Activated T-cell treated with anti-CD3 and anti-CD28 coated beads, Interleukin-2, amount 50 U/mL, for 4 hours (primary cell): ENCODE results near the gene CD164. TPM values are rescaled to one million over a fixed set of nuclear protein-coding genes. Genes with fewer than 3 reads are reported as not detected.
"Not testable (repeated sequence)": the region's sequence is repeated elsewhere in the genome, so short reads cannot be mapped to it uniquely, and the experiment has no call there.

Experiments used
- ATAC-seq, 2 donors: fragments of 200-7000 bp; cut with Tn5 transposase; one replicate each; pipeline ENCODE4 v1.10.0; 2021
- DNase-seq: peaks from one replicate; pipeline ENCODE4 v3.0.0-alpha.2; 2020
- H3K27me3 Mint-ChIP-seq: one replicate; pipeline ENCODE4 v1.8.0; 2021; ENCODE audit warnings: low read depth, mixed read lengths
- H3K36me3 Mint-ChIP-seq: one replicate; pipeline ENCODE4 v1.8.0; 2022; ENCODE audit warnings: mixed read lengths; ENCODE audit not compliant: insufficient read depth
- H3K4me1 Mint-ChIP-seq: one replicate; pipeline ENCODE4 v1.8.0; 2021; ENCODE audit warnings: low read depth, mixed read lengths
- H3K4me3 Mint-ChIP-seq: one replicate; pipeline ENCODE4 v1.8.0; 2021; ENCODE audit warnings: mild to moderate bottlenecking, moderate library complexity, mixed read lengths
- H3K9me3 Mint-ChIP-seq: one replicate; pipeline ENCODE4 v1.8.0; 2021; ENCODE audit warnings: mixed read lengths
- total RNA-seq, 3 donors: library from RNA; stranded (reverse); gene quantifications; one replicate each; pipeline ENCODE4 v1.2.1, GENCODE V29; 2021

Gene CD164
- total RNA-seq, 3 donors from 2014 or later = 236 to 295 (median 239) TPM

DNA sequence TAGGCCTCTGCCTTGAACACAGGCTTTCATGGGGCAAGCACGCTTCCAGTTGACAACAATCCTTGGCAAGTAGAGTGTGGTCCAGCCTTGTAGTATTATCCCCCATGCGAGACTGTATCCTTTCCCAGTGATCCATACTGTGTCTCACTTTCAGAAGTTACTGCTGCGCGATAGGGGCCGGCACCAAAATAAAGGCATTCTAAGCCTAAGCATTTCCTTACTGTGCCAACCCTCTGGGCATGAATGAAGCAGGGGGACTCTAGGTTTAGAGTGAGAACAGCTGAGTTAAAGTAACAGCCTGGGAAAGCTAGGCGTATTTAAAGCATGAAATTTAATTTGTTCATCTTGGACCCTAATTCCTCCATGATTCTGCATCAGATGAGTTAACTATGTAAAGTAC is 39.4 kb downstream of the CD164 start:
- Mint-ChIP-seq H3K4me1 (no peaks in the 10 kb centered on the region), H3K9me3 (no peaks in the 10 kb centered on the region), H3K4me3 (no peak overlapping the region), H3K36me3 (peaks cover 4% of the 10 kb centered on the region), H3K27me3 (no peaks in the 10 kb centered on the region)
- no peak for ATAC-seq
- DNase-seq = no peak

DNA sequence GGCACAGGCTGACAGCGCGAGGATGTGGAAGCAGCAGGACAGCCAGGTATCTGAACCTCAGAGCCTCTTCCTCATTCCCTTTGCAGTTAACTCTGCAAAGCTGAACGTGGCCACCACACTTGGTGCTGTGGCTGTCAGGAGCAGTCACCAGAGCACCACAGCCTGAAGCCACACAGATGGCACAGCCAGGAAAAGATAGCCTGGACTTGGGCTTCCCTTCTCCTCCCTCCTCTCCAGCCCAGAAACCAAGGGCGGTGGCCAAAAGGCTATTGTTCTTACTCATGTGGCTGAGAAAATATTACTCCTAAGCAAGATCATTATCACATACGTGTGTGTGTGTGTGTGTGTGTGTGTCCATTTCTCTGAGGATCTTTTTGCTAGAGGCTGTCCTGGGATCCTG is 39.8 kb downstream of the CD164 start:
- H3K4me1 Mint-ChIP-seq = no peaks in the 10 kb centered on the region
- no peak overlapping the region for H3K4me3 Mint-ChIP-seq
- H3K9me3 Mint-ChIP-seq = no peaks in the 10 kb centered on the region
- ATAC-seq (no peak), DNase-seq (no peak)
- peaks cover 4% of the 10 kb centered on the region for H3K36me3 Mint-ChIP-seq
- H3K27me3 Mint-ChIP-seq = no peaks in the 10 kb centered on the region

DNA sequence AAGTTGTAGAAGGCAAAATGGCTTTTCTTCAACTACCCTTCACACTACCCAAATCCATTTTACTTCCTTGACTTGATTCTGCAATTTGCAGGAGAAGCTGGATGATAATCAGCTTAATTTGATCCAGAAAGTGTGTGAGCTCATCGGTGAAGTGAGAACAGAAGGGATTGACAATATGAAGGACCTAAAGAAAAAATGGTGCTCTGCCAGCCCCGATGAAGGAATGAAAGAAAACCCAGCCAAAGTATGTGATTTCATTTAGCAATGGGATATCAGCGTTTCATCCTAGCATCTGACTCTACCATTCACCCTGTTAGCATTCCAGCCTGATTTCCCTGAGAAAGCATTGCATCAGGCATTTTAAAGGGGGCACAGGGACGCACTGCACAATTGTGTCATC is 41.5 kb downstream of the CD164 start:
- Mint-ChIP-seq H3K4me1 (no peaks in the 10 kb centered on the region), H3K27me3 (no peaks in the 10 kb centered on the region), H3K36me3 (peaks cover 5% of the 10 kb centered on the region), H3K4me3 (no peak overlapping the region), H3K9me3 (no peaks in the 10 kb centered on the region)
- no peak for ATAC-seq
- DNase-seq = no peak

DNA sequence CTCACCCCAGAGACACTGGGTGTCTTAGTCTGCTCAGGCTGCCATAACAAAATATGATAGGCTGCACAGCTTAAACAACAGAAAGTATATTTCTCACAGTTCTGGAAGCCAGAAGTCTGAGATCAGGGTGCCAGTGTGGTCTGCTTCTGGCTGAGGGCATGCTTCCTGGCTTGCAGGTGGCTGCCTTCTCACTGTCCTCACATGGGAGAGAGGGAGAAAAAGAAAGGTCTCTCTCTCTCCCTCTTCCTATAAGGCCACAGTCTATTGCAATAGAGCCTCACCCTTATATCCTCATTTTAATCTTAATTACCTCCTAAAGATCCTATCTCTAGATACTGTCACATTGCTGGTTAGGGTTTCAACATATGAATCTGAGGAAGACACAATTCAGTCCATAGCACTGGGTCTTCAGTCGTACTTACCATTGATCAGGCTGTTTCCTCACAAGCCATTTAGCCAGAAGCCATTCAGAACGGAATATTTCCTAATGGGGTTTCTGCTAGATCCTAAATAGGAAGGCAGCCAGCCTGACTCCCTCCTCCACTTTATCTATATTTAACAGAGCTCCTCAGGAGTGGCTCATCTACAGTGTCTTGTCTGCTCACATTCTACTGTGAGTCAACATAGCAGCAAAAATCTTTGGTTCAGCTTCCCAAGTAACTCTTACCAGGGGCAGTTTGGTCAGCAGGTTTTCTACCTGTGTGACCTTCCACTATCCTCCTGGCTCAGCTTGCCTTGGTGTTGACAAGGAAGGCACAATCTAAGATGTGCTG is 42.2 kb downstream of the CD164 start:
- H3K4me1 Mint-ChIP-seq = no peaks in the 10 kb centered on the region
- no peak overlapping the region for H3K4me3 Mint-ChIP-seq
- H3K27me3 Mint-ChIP-seq = no peaks in the 10 kb centered on the region
- no peak for ATAC-seq
- H3K9me3 Mint-ChIP-seq = no peaks in the 10 kb centered on the region
- peaks cover 5% of the 10 kb centered on the region for H3K36me3 Mint-ChIP-seq
- no peak for DNase-seq

DNA sequence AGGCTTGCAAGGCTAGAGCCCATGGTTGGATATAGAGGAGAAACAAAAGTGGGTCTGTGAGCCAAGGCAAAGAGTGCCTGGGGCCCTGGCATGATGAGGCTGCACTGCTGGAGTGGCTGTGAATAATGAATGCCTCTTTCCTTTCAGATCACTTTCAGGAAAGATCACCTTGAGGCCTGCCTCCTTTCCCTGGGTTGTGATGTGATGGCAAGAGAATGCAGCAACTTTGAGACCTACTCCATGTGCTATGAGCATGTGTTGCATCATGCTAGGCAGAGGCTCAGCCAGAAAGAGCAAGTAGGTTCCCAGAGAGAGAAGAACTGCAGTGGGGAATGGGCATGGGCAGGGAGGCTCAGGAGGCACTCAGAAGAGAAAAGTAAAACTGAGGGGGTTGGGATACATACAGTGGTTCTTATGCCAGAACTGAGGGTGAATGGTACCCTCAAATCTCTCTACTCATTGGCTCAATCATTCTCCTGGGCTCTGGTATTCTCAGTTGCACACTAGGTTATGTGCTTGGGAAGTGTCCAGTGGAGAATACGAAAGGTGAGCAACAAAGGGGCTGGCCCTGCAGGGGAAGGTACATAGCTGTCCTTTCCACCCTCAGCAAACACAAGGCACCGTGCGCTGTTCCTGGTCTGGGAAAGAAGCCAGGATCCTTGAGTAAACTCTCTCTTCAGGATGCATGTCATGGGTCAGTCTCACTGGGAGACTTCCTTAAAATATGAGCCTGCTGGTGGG is 45.9 kb downstream of the CD164 start:
- H3K4me1 Mint-ChIP-seq = no peaks in the 10 kb centered on the region
- H3K27me3 Mint-ChIP-seq = no peaks in the 10 kb centered on the region
- ATAC-seq = no peak
- DNase-seq = no peak
- H3K4me3 Mint-ChIP-seq = no peak overlapping the region
- no peaks in the 10 kb centered on the region for H3K9me3 Mint-ChIP-seq
- H3K36me3 Mint-ChIP-seq = peaks cover 5% of the 10 kb centered on the region

DNA sequence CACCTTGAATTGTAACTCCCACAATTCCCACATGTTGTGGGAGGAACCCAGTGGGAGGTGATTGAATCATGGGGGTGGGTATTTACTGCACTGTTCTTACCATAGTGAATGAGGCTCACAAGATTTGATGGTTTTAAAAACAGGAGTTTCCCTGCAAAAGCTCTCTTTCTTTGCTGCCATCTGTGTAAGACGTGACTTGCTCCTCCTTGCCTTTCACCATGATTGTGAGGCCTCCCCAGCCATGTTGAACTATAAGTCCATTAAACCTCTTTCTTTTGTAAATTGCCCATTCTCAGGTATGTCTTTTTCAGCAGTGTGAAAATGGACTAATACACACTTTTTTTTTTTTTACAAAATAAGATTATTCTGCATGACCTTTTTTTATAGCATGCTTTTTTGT is 48.4 kb downstream of the CD164 start:
- not testable (repeated sequence) for DNase-seq, H3K36me3 Mint-ChIP-seq, H3K9me3 Mint-ChIP-seq, ATAC-seq, H3K4me3 Mint-ChIP-seq, H3K4me1 Mint-ChIP-seq, H3K27me3 Mint-ChIP-seq

DNA sequence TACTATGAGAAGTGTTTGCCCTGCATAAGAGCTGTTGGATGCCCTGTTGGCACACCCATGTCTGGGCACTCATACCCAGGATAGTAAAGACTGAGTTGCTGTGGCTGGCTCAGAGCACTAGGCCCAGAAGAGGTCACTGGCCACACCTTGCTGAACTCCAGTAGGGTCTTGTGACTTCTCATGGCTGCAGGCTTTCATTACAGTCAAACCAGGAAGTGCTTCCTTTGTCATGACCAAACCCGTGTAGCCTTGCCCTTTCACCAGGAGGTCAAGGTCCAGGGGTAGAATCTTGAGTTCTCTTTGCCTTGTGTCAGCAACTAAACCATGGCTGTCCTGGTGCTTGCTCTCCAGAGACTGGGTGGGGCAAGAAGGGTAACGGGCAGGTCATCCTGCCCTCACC is 49.5 kb downstream of the CD164 start:
- no peaks in the 10 kb centered on the region for H3K27me3 Mint-ChIP-seq
- H3K4me3 Mint-ChIP-seq = no peak overlapping the region
- H3K4me1 Mint-ChIP-seq = peaks cover 3% of the 10 kb centered on the region
- ATAC-seq (no peak), DNase-seq (no peak)
- H3K9me3 Mint-ChIP-seq = no peaks in the 10 kb centered on the region
- H3K36me3 Mint-ChIP-seq = peaks cover 2% of the 10 kb centered on the region

DNA sequence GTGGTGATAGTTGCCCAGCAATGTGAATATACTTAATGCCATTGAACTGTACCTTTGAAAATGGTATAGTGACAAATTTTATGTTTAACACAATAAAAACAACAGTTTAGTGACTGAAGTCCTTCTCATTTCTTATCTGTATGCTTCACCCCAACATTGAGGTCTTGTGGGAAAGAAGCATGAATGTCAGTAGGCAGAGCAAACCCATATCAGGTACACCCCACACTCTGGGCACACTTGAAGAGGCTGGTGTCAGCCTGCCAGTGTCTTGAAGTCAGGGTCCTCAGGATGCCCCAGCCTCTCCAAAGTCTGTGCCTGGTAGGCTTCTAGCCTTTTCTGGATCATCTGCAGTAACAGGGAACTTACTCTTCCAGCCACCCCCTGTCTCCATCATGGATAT is 51.2 kb downstream of the CD164 start:
- DNase-seq (no peak), ATAC-seq (no peak)
- H3K4me1 Mint-ChIP-seq = peaks cover 3% of the 10 kb centered on the region
- H3K27me3 Mint-ChIP-seq = no peaks in the 10 kb centered on the region
- no peak overlapping the region for H3K4me3 Mint-ChIP-seq
- no peaks in the 10 kb centered on the region for H3K9me3 Mint-ChIP-seq
- no peaks in the 10 kb centered on the region for H3K36me3 Mint-ChIP-seq

DNA sequence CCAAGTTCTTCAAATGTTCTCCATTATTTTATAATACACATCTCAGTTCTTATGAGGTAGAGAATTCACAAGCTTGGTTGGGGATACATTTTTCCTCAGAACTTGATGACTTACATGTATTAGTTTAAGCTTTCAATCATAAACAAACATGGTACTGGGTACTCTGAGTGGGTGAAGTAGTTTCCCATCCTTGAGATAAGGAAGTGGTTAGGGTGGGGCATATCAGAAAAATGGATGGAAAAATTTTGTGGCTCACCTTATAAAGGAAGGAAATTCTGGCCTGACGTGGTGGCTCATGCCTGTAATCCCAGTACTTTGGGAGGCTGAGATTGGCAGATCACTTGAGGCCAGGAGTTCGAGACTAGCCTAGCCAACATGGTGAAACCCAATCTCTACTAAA is 52.0 kb downstream of the CD164 start:
- ATAC-seq = no peak
- Mint-ChIP-seq H3K36me3 (no peaks in the 10 kb centered on the region), H3K9me3 (no peaks in the 10 kb centered on the region), H3K27me3 (no peaks in the 10 kb centered on the region), H3K4me3 (no peak overlapping the region), H3K4me1 (peaks cover 3% of the 10 kb centered on the region)
- no peak for DNase-seq

DNA sequence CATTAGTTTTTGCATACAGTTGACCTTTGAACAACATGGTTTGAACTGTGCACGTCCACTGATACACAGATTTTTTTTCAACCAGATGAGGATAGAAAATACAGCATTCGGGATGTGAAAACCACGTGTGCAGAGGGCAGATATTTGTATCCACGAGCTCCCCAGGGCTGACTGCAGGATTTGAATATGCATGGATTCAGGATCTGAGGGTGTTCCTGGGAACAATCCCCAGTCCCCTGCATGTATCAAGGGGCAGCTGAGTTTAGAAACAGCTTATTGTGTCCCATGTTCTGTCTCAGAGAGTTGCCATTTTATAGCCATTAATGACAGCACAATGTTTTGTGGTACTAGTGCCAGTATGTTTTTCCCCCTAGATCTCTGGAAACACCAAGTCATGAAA is 53.6 kb downstream of the CD164 start:
- Mint-ChIP-seq H3K36me3 (no peaks in the 10 kb centered on the region), H3K4me3 (no peak overlapping the region), H3K27me3 (no peaks in the 10 kb centered on the region), H3K4me1 (peaks cover 3% of the 10 kb centered on the region), H3K9me3 (no peaks in the 10 kb centered on the region)
- DNase-seq (no peak), ATAC-seq (no peak)

DNA sequence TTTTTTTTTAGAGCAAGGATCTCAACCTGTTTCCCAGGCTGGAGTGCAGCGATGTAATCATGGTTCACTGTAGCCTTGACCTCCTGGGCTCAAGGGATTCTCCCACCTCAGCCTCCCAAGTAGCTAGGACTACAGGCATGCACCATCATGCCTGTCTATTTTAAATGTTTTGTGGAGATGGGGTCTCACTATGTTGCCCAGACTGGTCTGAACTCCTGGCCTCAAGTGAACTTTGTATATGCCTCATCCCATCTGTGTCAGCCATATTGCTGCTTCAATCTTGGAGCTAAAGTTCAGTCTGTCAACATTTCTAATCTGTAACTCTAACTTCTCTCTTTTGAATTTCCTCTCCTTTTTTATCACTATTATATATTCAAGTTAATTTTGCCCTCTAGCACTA is 54.3 kb downstream of the CD164 start:
- Mint-ChIP-seq H3K4me1 (peaks cover 7% of the 10 kb centered on the region), H3K36me3 (no peaks in the 10 kb centered on the region), H3K9me3 (no peaks in the 10 kb centered on the region), H3K4me3 (no peak overlapping the region), H3K27me3 (no peaks in the 10 kb centered on the region)
- DNase-seq (no peak), ATAC-seq (no peak)

DNA sequence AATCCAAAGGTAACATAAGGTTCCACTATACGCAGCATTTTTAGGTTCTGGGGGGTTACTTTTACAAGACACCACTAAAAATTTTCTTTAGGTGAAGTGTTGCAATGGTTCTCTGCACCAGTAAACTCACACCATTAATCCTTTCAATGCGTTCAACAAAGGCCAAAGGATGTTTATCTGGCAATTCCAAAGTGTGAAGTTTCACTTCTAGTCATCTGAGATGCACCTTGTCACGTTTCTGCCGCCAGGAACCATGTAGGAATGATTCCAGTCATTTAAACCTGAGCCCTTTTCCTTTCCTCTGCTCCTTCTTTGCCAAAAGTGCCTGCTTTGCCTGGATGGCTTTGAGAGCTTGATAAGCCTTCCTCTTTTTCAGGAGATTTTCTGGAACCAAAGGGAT is 54.8 kb downstream of the CD164 start:
- H3K9me3 Mint-ChIP-seq = no peaks in the 10 kb centered on the region
- no peak overlapping the region for H3K4me3 Mint-ChIP-seq
- H3K36me3 Mint-ChIP-seq = no peaks in the 10 kb centered on the region
- DNase-seq = no peak
- no peak for ATAC-seq
- H3K4me1 Mint-ChIP-seq = peaks cover 11% of the 10 kb centered on the region
- no peaks in the 10 kb centered on the region for H3K27me3 Mint-ChIP-seq

DNA sequence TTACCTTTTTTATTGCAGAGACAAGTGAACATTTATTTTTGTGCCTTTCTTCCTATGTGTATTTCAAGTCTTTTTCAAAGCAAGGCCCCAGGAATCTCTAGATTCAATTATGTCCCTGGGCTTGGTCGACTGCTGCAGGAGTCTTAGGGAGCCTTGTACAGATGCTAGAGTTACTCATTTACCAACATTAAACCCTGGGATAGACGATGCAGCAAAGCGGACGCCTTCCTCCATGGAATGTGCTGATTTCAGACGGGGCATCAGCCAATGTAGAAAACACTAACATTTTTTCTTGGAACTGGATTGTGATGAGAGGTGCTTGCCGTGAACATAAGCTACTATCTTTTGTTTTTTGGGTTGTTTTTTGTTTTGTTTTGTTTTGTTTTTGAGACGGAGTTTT is 55.9 kb downstream of the CD164 start:
- no peak for ATAC-seq
- no peaks in the 10 kb centered on the region for H3K36me3 Mint-ChIP-seq
- no peaks in the 10 kb centered on the region for H3K27me3 Mint-ChIP-seq
- no peak for DNase-seq
- no peak overlapping the region for H3K4me3 Mint-ChIP-seq
- H3K9me3 Mint-ChIP-seq = no peaks in the 10 kb centered on the region
- peaks cover 13% of the 10 kb centered on the region for H3K4me1 Mint-ChIP-seq

DNA sequence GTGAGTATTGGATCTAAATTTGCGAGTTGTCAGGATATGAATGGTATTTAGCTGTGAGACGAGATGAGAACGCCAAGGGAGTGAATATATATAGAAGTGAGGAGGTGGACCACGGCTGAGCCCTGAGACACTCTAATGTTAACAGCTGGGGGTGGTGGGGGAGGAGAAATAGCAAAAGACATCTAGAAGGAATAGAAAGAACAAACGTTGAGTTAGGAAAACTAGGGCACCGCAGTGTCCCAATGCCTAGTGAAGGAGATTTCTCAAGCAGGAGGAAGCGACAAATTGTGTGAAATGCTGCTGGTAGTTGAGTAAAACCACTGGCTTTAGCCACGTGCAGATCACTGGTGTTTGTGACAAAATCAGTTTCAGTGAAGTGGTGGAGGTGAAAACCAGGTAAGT is 56.9 kb downstream of the CD164 start:
- Mint-ChIP-seq H3K4me1 (peaks cover 13% of the 10 kb centered on the region), H3K9me3 (no peaks in the 10 kb centered on the region), H3K36me3 (no peaks in the 10 kb centered on the region), H3K27me3 (no peaks in the 10 kb centered on the region), H3K4me3 (no peak overlapping the region)
- DNase-seq = no peak
- no peak for ATAC-seq

DNA sequence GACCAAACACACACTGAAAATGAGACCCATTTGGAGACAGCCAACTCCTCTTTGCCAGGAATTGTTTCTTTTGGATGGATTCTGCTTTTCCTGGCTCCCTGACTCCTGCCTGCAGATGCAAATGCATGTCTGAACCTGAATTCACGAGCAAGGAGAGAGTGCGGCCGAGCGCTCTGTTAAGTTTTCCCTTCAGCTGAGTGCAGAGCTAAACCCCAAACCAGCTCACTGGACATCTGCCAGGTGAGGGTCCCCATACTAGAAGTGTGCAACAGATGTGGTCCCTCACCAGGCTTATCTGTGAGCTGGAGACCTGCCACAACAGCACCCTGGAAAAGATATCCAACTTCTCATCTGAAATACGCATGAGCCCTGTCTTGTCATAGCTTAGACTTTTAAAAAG is 59.0 kb downstream of the CD164 start:
- Mint-ChIP-seq H3K9me3 (no peaks in the 10 kb centered on the region), H3K4me3 (no peak overlapping the region), H3K4me1 (peaks cover 9% of the 10 kb centered on the region), H3K36me3 (no peaks in the 10 kb centered on the region), H3K27me3 (no peaks in the 10 kb centered on the region)
- DNase-seq (no peak), ATAC-seq (no peak)
